H1 (cell line): ENCODE results near the gene DVL3. TPM values are rescaled to one million over a fixed set of nuclear protein-coding genes. Genes with fewer than 3 reads are reported as not detected.
A peak's percentile ranks its signal among the peaks of the same experiment; 100 is the strongest.

Experiments
- CTCF ChIA-PET: fragments of 300-600 bp; sonication (Branson Sonifier 250); formaldehyde crosslinking; loops from one replicate; lab custom pipeline; 2021; ENCODE audit not compliant: partially characterized antibody; lab: Charles Lee
- POLR2A ChIA-PET: fragments of 300-600 bp; sonication (Branson Sonifier 250); formaldehyde crosslinking; loops from one replicate; lab custom pipeline; 2021; ENCODE audit warnings: inconsistent platforms; ENCODE audit not compliant: partially characterized antibody; lab: Charles Lee
- DNase-seq, 2 experiments: peaks; one replicate each; pipeline versions ENCODE4 v3.0.0 to v3.0.0-alpha.2; 2010 to 2022; ENCODE audit warnings: low spot score in 2 of 2, low read depth in 1 of 2, mixed read lengths in 1 of 2
- FAIRE-seq: peaks from 2 replicates; lab custom pipeline; 2011; peaks lifted over from hg19 to GRCh38; lab: Jason Lieb, UNC
- H2AFZ ChIP-seq: 2 replicates; pipeline ENCODE4 v1.8.1; 2012; ENCODE audit warnings: low read length, inconsistent platforms
- H2AK5ac ChIP-seq: 2 replicates; pipeline ENCODE4 v1.6.1; 2013; ENCODE audit warnings: low read depth, low read length
- H2BK120ac ChIP-seq: replicated peaks from 2 replicates; pipeline ENCODE3; 2013; ENCODE audit warnings: low read depth, low read length, inconsistent platforms
- H2BK12ac ChIP-seq: 2 replicates; pipeline ENCODE4 v1.6.1; 2013; ENCODE audit warnings: low read depth, low read length
- H2BK15ac ChIP-seq: 2 replicates; pipeline ENCODE4 v1.6.1; 2013; ENCODE audit warnings: low read length
- H2BK20ac ChIP-seq: 2 replicates; pipeline ENCODE4 v1.6.1; 2013; ENCODE audit warnings: low read length
- H2BK5ac ChIP-seq: 2 replicates; pipeline ENCODE4 v1.6.1; 2013; ENCODE audit warnings: low read depth, low read length
- H3K14ac ChIP-seq: 2 replicates; pipeline ENCODE4 v1.6.1; 2013; ENCODE audit warnings: inconsistent platforms; ENCODE audit not compliant: insufficient read length
- H3K18ac ChIP-seq: 2 replicates; pipeline ENCODE4 v1.6.1; 2013; ENCODE audit warnings: low read length; ENCODE audit errors: extremely low read depth
- H3K23ac ChIP-seq: 2 replicates; pipeline ENCODE4 v1.6.1; 2013; ENCODE audit warnings: inconsistent platforms; ENCODE audit not compliant: insufficient read length
- H3K23me2 ChIP-seq: 2 replicates; pipeline ENCODE4 v1.6.1; 2013; ENCODE audit warnings: low read depth, low read length
- H3K27ac ChIP-seq: 2 replicates; pipeline ENCODE4 v1.6.1; 2011; ENCODE audit warnings: low read depth, low read length, inconsistent platforms
- H3K27me3 ChIP-seq, 4 experiments: replicated peaks in 1 of 4; 1 replicate in 1 of 4; 2 replicates in 3 of 4; pipeline versions ENCODE4 v1.6.1 to v1.8.1; 2011 to 2013; ENCODE audit warnings: low read length in 3 of 4, mild to moderate bottlenecking in 3 of 4, inconsistent platforms in 2 of 4, mixed read lengths in 2 of 4, moderate library complexity in 1 of 4; ENCODE audit not compliant: control insufficient read depth in 3 of 4, insufficient read depth in 3 of 4; ENCODE audit errors: extremely low read depth in 1 of 4
- H3K36me3 ChIP-seq, 4 experiments: 2 replicates each; pipeline versions ENCODE4 v1.6.1 to v1.8.1; 2011 to 2013; ENCODE audit warnings: mild to moderate bottlenecking in 4 of 4, low read length in 3 of 4, moderate library complexity in 2 of 4, control low read depth in 1 of 4, inconsistent platforms in 1 of 4; ENCODE audit not compliant: insufficient read depth in 4 of 4, control insufficient read depth in 2 of 4
- H3K4ac ChIP-seq: replicated peaks from 2 replicates; pipeline ENCODE3; 2013; ENCODE audit warnings: low read length, low read depth, mixed read lengths, inconsistent platforms; ENCODE audit not compliant: insufficient read length
- H3K4me1 ChIP-seq, 4 experiments: replicated peaks in 1 of 4; 1 replicate in 1 of 4; 2 replicates in 3 of 4; pipeline versions ENCODE4 v1.6.1 to v1.8.1; 2011 to 2013; ENCODE audit warnings: low read length in 3 of 4, inconsistent platforms in 2 of 4, mixed read lengths in 1 of 4; ENCODE audit not compliant: insufficient read depth in 4 of 4, control insufficient read depth in 3 of 4
- H3K4me2 ChIP-seq, 2 experiments: 2 replicates each; pipeline versions ENCODE4 v1.6.1 to v1.8.1; 2011 to 2013; ENCODE audit warnings: low read depth in 2 of 2, low read length in 2 of 2, control low read depth in 1 of 2, inconsistent platforms in 1 of 2, mild to moderate bottlenecking in 1 of 2; ENCODE audit not compliant: insufficient read depth in 1 of 2
- H3K4me3 ChIP-seq, 4 experiments: fragments of 200-600, 300-600 bp in 1 of 4; sonication (generic), shearing (Covaris generic), sonication (Bioruptor Twin) in 1 of 4; 2 replicates each; pipeline versions ENCODE4 v1.5.1 to v1.8.1; 2011 to 2016; ENCODE audit warnings: low read length in 4 of 4, low read depth in 3 of 4, control low read depth in 2 of 4, inconsistent platforms in 2 of 4, mild to moderate bottlenecking in 2 of 4, mixed read lengths in 1 of 4, moderate library complexity in 1 of 4; ENCODE audit not compliant: insufficient read depth in 2 of 4; ENCODE audit errors: extremely low read depth in 1 of 4
- H3K56ac ChIP-seq: replicated peaks from 2 replicates; pipeline ENCODE3; 2013; ENCODE audit warnings: low read depth, mild to moderate bottlenecking, mixed read lengths, low read length, inconsistent platforms; ENCODE audit not compliant: insufficient read length
- H3K79me1 ChIP-seq: 2 replicates; pipeline ENCODE4 v1.6.1; 2013; ENCODE audit warnings: low read depth, low read length, control low read depth
- H3K79me2 ChIP-seq, 2 experiments: 2 replicates each; pipeline versions ENCODE4 v1.6.1 to v1.8.1; 2012 to 2013; ENCODE audit warnings: low read length in 2 of 2, mild to moderate bottlenecking in 2 of 2, inconsistent platforms in 1 of 2; ENCODE audit not compliant: insufficient read depth in 2 of 2, control insufficient read depth in 1 of 2
- H3K9ac ChIP-seq, 4 experiments: replicated peaks in 1 of 4; 1 replicate in 1 of 4; 2 replicates in 3 of 4; pipeline versions ENCODE4 v1.6.1 to v1.8.1; 2011 to 2013; ENCODE audit warnings: low read depth in 3 of 4, low read length in 3 of 4, control low read depth in 2 of 4, mild to moderate bottlenecking in 2 of 4, moderate library complexity in 2 of 4, inconsistent platforms in 1 of 4; ENCODE audit errors: extremely low read depth in 1 of 4
- H3K9me3 ChIP-seq, 2 experiments: 2 replicates each; pipeline versions ENCODE4 v1.6.1 to v1.8.1; 2012 to 2013; ENCODE audit warnings: mild to moderate bottlenecking in 2 of 2, moderate library complexity in 2 of 2, control low read depth in 1 of 2, inconsistent platforms in 1 of 2, low read depth in 1 of 2, low read length in 1 of 2, mixed read lengths in 1 of 2; ENCODE audit not compliant: insufficient read depth in 2 of 2
- H4K20me1 ChIP-seq, 2 experiments: replicated peaks in 1 of 2; 2 replicates each; pipeline versions ENCODE3 to v1.8.1; 2011 to 2013; ENCODE audit warnings: inconsistent platforms in 2 of 2, low read length in 2 of 2, mild to moderate bottlenecking in 1 of 2; ENCODE audit not compliant: insufficient read depth in 2 of 2, control insufficient read depth in 1 of 2
- H4K5ac ChIP-seq: 2 replicates; pipeline ENCODE4 v1.6.1; 2013; ENCODE audit warnings: low read length, low read depth, mixed read lengths, inconsistent platforms; ENCODE audit not compliant: insufficient read length
- H4K8ac ChIP-seq: 2 replicates; pipeline ENCODE4 v1.8.0; 2013; ENCODE audit warnings: mild to moderate bottlenecking, moderate library complexity, low read length, inconsistent platforms; ENCODE audit not compliant: insufficient read depth; ENCODE audit errors: extremely low read depth
- H4K91ac ChIP-seq: replicated peaks from 2 replicates; pipeline ENCODE3; 2013; ENCODE audit warnings: low read length, mixed read lengths, inconsistent platforms; ENCODE audit not compliant: insufficient read length
- CHD2 ChIP-seq: IDR thresholded peaks from 2 replicates; pipeline ENCODE4 v1.6.1; 2012; ENCODE audit warnings: low read length, improper control_type of control experiment
- KDM4A ChIP-seq: IDR thresholded peaks from one replicate; pipeline ENCODE4 v1.7.1; 2012; ENCODE audit warnings: low read depth, mild to moderate bottlenecking, moderate library complexity, low read length, inconsistent platforms; ENCODE audit not compliant: severe bottlenecking
- NANOG ChIP-seq: IDR thresholded peaks from 2 replicates; pipeline ENCODE4 v1.6.1; 2011; ENCODE audit warnings: low read length, low read depth, mild to moderate bottlenecking, inconsistent platforms; ENCODE audit not compliant: insufficient read depth, poor library complexity, severe bottlenecking
- POLR2AphosphoS5 ChIP-seq: IDR thresholded peaks from 2 replicates; pipeline ENCODE4 v1.6.1; 2011; ENCODE audit warnings: low read depth, low read length
- RNF2 ChIP-seq: fragments of 200-900, 300-1000 bp; sonication (generic); IDR thresholded peaks from 2 replicates; pipeline ENCODE4 v1.7.1; 2016; ENCODE audit warnings: borderline replicate concordance, low read depth, mild to moderate bottlenecking, antibody characterized with exemption, low read length; ENCODE audit not compliant: poor library complexity, severe bottlenecking; ENCODE audit errors: missing control alignments
- RXRA ChIP-seq: IDR thresholded peaks from 2 replicates; pipeline ENCODE4 v1.6.1; 2011; ENCODE audit warnings: low read depth, mild to moderate bottlenecking, low read length, moderate library complexity; ENCODE audit not compliant: insufficient read depth
- TAF7 ChIP-seq: optimal IDR thresholded peaks from 2 replicates; pipeline ENCODE3; 2011; ENCODE audit warnings: low read depth, mild to moderate bottlenecking, inconsistent platforms, low read length, moderate library complexity, borderline replicate concordance
- TCF12 ChIP-seq: IDR thresholded peaks from 2 replicates; pipeline ENCODE4 v1.6.1; 2011; ENCODE audit warnings: low read depth, mild to moderate bottlenecking, low read length
- TEAD4 ChIP-seq: IDR thresholded peaks from 2 replicates; pipeline ENCODE4 v1.6.1; 2012; ENCODE audit warnings: low read depth, low read length, inconsistent platforms, mixed read lengths
- YY1 ChIP-seq: IDR thresholded peaks from 2 replicates; pipeline ENCODE4 v1.6.1; 2011; ENCODE audit warnings: low read depth, mild to moderate bottlenecking, low read length
- WGBS, 2 experiments: shearing (Covaris generic) in 1 of 2; methylation state at CpG; one replicate each; pipeline versions ENCODE4 v1.1.6 to v1.1.7; 2013 to 2015; ENCODE audit warnings: low lambda C conversion rate in 2 of 2, mixed read lengths in 2 of 2, inconsistent platforms in 1 of 2, low coverage in 1 of 2, missing lambda C conversion rate in 1 of 2; ENCODE audit not compliant: insufficient replicate concordance in 2 of 2, insufficient coverage in 1 of 2, insufficient read length in 1 of 2; ENCODE audit errors: extremely low coverage in 1 of 2, missing lambda C conversion rate in 1 of 2; 5-methylcytosine and 5-hydroxymethylcytosine counted together
- polyA plus RNA-seq, 7 experiments: library from polyadenylated mRNA; depleted of rRNA in 3 of 7; stranded (reverse) in 5 of 7; unstranded in 2 of 7; fragments of >200 nt in 5 of 7; fragments of 200-250 nt in 2 of 7; gene quantifications; 1 replicate in 5 of 7; 2 replicates in 1 of 7; 4 replicates in 1 of 7; pipeline versions ENCODE4 v1.2.1 to v1.2.3, GENCODE V29; 2011 to 2013; ENCODE audit warnings: missing spikeins in 2 of 7, mixed read lengths in 2 of 7
- total RNA-seq: library from RNA; stranded (reverse); fragmentation: NEBNext Ultra II Directional; extraction: Animal tissue kit (Norgen Biotek cat#: 25700); gene quantifications from 2 replicates; pipeline ENCODE4 v1.2.1, GENCODE V29; 2021

The DVL3 gene
- total and polyA plus RNA-seq, 2 of the 8 experiments (the other 6 are each of a cell fraction or from before 2014, with no cell fraction given): 38.5 to 66.6 TPM

GRCh38 chr3:184156522-184156955, 1.4 kb downstream of the DVL3 start:
- Histone ChIP-seq H3K23ac (no peak overlapping the region), H3K56ac (no peak overlapping the region), H3K27me3 (no peaks in the 10 kb centered on the region), H3K4me3 (peak overlapping the region; percentile 93 to 99 (median 98)), H3K18ac (peak overlapping the region; percentile 17; the same call in 1 of the 2 replicates), H3K14ac (no peak overlapping the region), H2BK12ac (peak overlapping the region; percentile 62; the same call in 1 of the 2 replicates), H4K91ac (peak overlapping the region; percentile 46), H3K4me2 (peak overlapping the region; percentile 96 to 98), H4K20me1 (peaks cover 0 to 4% of the 10 kb centered on the region in 2 experiments), H2AFZ (no peak overlapping the region), H2BK120ac (no peak overlapping the region), H4K5ac (peak overlapping the region; percentile 1), H3K23me2 (peaks cover 16% of the 10 kb centered on the region), H3K9ac (peak overlapping the region; percentile 43 to 90 (median 68)), H3K36me3 (no peaks in the 10 kb centered on the region), H2BK15ac (peak overlapping the region; percentile 81; the same call in 1 of the 2 replicates), H3K79me1 (peaks cover 16% of the 10 kb centered on the region), H2BK5ac (peak overlapping the region; percentile 82), H2BK20ac (no peak overlapping the region), H2AK5ac (no peak overlapping the region), H3K4me1 (peaks cover 2 to 9% (median 5%) of the 10 kb centered on the region in 4 experiments; a peak in 6 of 7 replicates), H3K9me3 (no peaks in the 10 kb centered on the region), H4K8ac (no peak overlapping the region), H3K27ac (0 out of 2 replicates have a peak overlapping the region, but pooled peaks have one; percentile 26), H3K4ac (no peak overlapping the region), H3K79me2 (peaks cover 21 to 37% of the 10 kb centered on the region in 2 experiments)
- POLR2A ChIA-PET: interaction anchor here (0.6 to 3.3 kb wide), 12 partner anchors 11 to 128 kb away, joined by 3 to 26 read pairs (median 4); partner anchors contain the start of genes ABCF3 and EIF2B5
- FAIRE-seq (no peak), DNase-seq (peak in 1 of 2 experiments; percentile 65)
- CTCF ChIA-PET: interaction anchor here (1.0 to 2.2 kb wide), 9 partner anchors 8 to 93 kb away, joined by 3 to 7 read pairs (median 4); partner anchors contain the start of gene EEF1AKMT4
- 0% methylated on average over 5 of the region's 6 CpGs; no CpG with 5 or more reads in 1 of the 2 experiments for WGBS, 2 experiments
- TF ChIP-seq NANOG (no peak), YY1 (no peak), TCF12 (0 out of 2 replicates have a peak, but pooled peaks have one; percentile 10), KDM4A (no peak), RXRA (no peak), TEAD4 (peak; percentile 53; the same call in 1 of the 2 replicates), CHD2 (no peak; the same call in 1 of the 2 replicates), POLR2AphosphoS5 (no peak), RNF2 (no peak), TAF7 (no peak)
